ENCODE measurements around the gene REN. TPM values are rescaled to one million over a fixed set of nuclear protein-coding genes. Genes with fewer than 3 reads are reported as not detected.
A peak's percentile ranks its signal among the peaks of the same experiment; 100 is the strongest.

REN gene
- total and polyA plus RNA-seq, 2 of the 13 experiments (the other 11 are each of a cell fraction or from before 2014, with no cell fraction given): not detected

GRCh38 chr1:204142032-204142974 is 23.8 kb downstream of the REN start (continued):
- TF ChIP-seq AFF4 (CRISPR knock-in tag; IDR thresholded peaks at IDR 0.05) (no peak), FOSL1 (CRISPR knock-in tag; IDR thresholded peaks at IDR 0.05; ENCODE audit: borderline replicate concordance) (no peak), GZF1 (CRISPR knock-in tag; IDR thresholded peaks at IDR 0.05) (no peak), KAT8 (CRISPR knock-in tag; IDR thresholded peaks at IDR 0.05) (no peak), GATAD1 (CRISPR knock-in tag; IDR thresholded peaks at IDR 0.05) (no peak), ZNF253 (CRISPR knock-in tag; IDR thresholded peaks at IDR 0.05; ENCODE audit: borderline replicate concordance) (no peak), TAF15 (IDR thresholded peaks at IDR 0.05; ENCODE audit: low read depth, low read length, poor library complexity, severe bottlenecking) (no peak), ZNF460 (CRISPR knock-in tag; IDR thresholded peaks at IDR 0.05; ENCODE audit: borderline replicate concordance) (no peak), CREB1 (IDR thresholded peaks at IDR 0.05) (no peak), CREB1 (CRISPR knock-in tag; IDR thresholded peaks at IDR 0.05) (peak; percentile 35; the same call in 1 of the 2 replicates), FOXA1 (IDR thresholded peaks at IDR 0.05) (no peak), FOXA1 (CRISPR knock-in tag; IDR thresholded peaks at IDR 0.05) (peak; percentile 45; the same call in 1 of the 2 replicates), ZNF766 (CRISPR knock-in tag; IDR thresholded peaks at IDR 0.05; ENCODE audit: borderline replicate concordance) (no peak), ZMAT5 (CRISPR knock-in tag; IDR thresholded peaks at IDR 0.05; ENCODE audit: borderline replicate concordance, low read depth) (no peak), ZNF530 (CRISPR knock-in tag; IDR thresholded peaks at IDR 0.05; ENCODE audit: low read depth) (no peak), ONECUT2 (CRISPR knock-in tag; IDR thresholded peaks at IDR 0.05) (peak; percentile 32; the same call in 1 of the 2 replicates), SMARCC2 (IDR thresholded peaks at IDR 0.05) (no peak), ZNF556 (CRISPR knock-in tag; IDR thresholded peaks at IDR 0.05; ENCODE audit: borderline replicate concordance) (no peak), PRDM4 (CRISPR knock-in tag; IDR thresholded peaks at IDR 0.05; ENCODE audit: borderline replicate concordance) (no peak), GATAD2A (CRISPR knock-in tag; IDR thresholded peaks at IDR 0.05) (peak; percentile 54), ZNF598 (CRISPR knock-in tag; IDR thresholded peaks at IDR 0.05; ENCODE audit: borderline replicate concordance) (no peak), HNRNPUL1 (IDR thresholded peaks at IDR 0.05; ENCODE audit: low read depth, low read length) (no peak), ZNF292 (CRISPR knock-in tag; IDR thresholded peaks at IDR 0.05; ENCODE audit: borderline replicate concordance, low read depth) (peak; percentile 21; the same call in 1 of the 2 replicates), THYN1 (CRISPR knock-in tag; IDR thresholded peaks at IDR 0.05; ENCODE audit: borderline replicate concordance, low read depth) (no peak)

All from HepG2 (cell line).